Body of pancreas (tissue), 4 donors: Measurements from ENCODE around the gene ENO3. TPM values are rescaled to one million over a fixed set of nuclear protein-coding genes. Genes with fewer than 3 reads are reported as not detected.

Experiments
- ATAC-seq: fragments of 150-250 bp; one replicate; pipeline ENCODE4 v1.9.1; 2016
- DNase-seq, 4 donors: peaks; one replicate each; pipeline ENCODE4 v3.0.0-alpha.2; 2019
- H3K27ac ChIP-seq, 4 donors: fragments of 200-600 bp; sonication (generic); 1 replicate in 3 of 4; 2 replicates in 1 of 4; pipeline versions ENCODE4 v1.5.1 to v1.6.1; 2016 to 2019; ENCODE audit warnings: mild to moderate bottlenecking in 1 of 4, mixed read lengths in 1 of 4, moderate library complexity in 1 of 4
- H3K27me3 ChIP-seq, 2 donors: fragments of 200-600 bp; sonication (generic); one replicate each; pipeline ENCODE4 v1.6.0; 2016; ENCODE audit warnings: mild to moderate bottlenecking in 1 of 2
- H3K36me3 ChIP-seq, 2 donors: fragments of 200-600 bp; sonication (generic); replicated peaks in 1 of 2; 2 replicates each; pipeline ENCODE4 v1.5.1; 2016; ENCODE audit warnings: low read depth in 2 of 2; ENCODE audit not compliant: insufficient read depth in 1 of 2
- H3K4me1 ChIP-seq: fragments of 200-600 bp; sonication (generic); one replicate; pipeline ENCODE4 v1.6.0; 2016
- H3K4me3 ChIP-seq, 2 donors: fragments of 200-600 bp; sonication (generic); 1 replicate in 1 of 2; 2 replicates in 1 of 2; pipeline ENCODE4 v1.5.1; 2016 to 2019
- H3K9me3 ChIP-seq, 3 donors: fragments of 200-600 bp; sonication (generic); 1 replicate in 2 of 3; 2 replicates in 1 of 3; pipeline ENCODE4 v1.5.1; 2016
- POLR2A ChIP-seq, 3 donors: fragments of 450-650 bp; IDR thresholded peaks; one replicate each; pipeline ENCODE4 v1.6.1; 2016; ENCODE audit warnings: antibody characterized with exemption in 3 of 3, mild to moderate bottlenecking in 2 of 3
- WGBS, 2 donors: methylation state at CpG; one replicate each; pipeline ENCODE4 v1.1.5; 2017; 5-methylcytosine and 5-hydroxymethylcytosine counted together
- intact Hi-C: fragments of 100-400 bp; cut with DNase I; formaldehyde crosslinking; loops from one replicate; pipeline ENCODE4 v1.15.1; 2023
- total RNA-seq, 2 donors: library from RNA; depleted of rRNA; stranded (reverse); fragments of >200 nt; gene quantifications; one replicate each; pipeline ENCODE4 v1.1.0, GENCODE V29; 2016
- TF ChIP-seq, protein P1 (sequence below), 7 experiments: fragments of 450-650 bp in 4 of 7; fragments of 200-600 bp in 3 of 7; sonication (generic) in 3 of 7; IDR thresholded peaks; one replicate each; pipeline ENCODE4 v1.5.1; 2016 to 2019; ENCODE audit warnings: antibody characterized with exemption in 7 of 7

Gene ENO3
- total RNA-seq, 2 donors from 2014 or later: 3.3 to 3.6 TPM

DNA sequence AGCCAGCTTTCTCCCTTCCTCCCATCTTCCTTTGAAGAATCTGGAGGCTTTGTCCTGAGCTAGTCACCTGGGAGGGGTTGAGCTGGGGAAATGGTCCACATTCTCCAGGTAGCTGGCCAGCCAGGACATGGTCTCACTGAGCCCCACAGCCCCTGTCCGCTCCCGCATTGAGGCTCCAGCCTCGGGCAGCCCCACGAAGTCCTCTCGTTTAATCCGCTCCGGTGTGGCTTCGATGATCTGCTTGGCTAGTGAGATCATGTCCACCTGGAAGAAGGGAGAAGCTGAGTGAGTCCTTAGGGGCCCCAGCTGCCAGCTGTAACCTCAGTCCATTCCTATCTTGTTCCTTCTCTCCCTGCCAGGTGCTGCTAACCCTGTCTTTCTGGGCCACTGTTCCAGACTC is 19.4 kb downstream of the ENO3 start:
- Histone ChIP-seq H3K9me3 (no peaks in the 10 kb centered on the region), H3K27me3 (no peaks in the 10 kb centered on the region), H3K4me1 (peaks cover 24% of the 10 kb centered on the region), H3K36me3 (peaks cover 0 to 4% of the 10 kb centered on the region in 2 donors), H3K27ac (peak overlapping the region in 1 of 4 donors; percentile 29), H3K4me3 (no peak overlapping the region)
- intact Hi-C loops: no loop called here
- no peak for ATAC-seq
- WGBS, 2 donors: 93 to 98% methylated on average over 8 of the region's 8 CpGs
- DNase-seq: no peak
- TF ChIP-seq, protein P1, sequence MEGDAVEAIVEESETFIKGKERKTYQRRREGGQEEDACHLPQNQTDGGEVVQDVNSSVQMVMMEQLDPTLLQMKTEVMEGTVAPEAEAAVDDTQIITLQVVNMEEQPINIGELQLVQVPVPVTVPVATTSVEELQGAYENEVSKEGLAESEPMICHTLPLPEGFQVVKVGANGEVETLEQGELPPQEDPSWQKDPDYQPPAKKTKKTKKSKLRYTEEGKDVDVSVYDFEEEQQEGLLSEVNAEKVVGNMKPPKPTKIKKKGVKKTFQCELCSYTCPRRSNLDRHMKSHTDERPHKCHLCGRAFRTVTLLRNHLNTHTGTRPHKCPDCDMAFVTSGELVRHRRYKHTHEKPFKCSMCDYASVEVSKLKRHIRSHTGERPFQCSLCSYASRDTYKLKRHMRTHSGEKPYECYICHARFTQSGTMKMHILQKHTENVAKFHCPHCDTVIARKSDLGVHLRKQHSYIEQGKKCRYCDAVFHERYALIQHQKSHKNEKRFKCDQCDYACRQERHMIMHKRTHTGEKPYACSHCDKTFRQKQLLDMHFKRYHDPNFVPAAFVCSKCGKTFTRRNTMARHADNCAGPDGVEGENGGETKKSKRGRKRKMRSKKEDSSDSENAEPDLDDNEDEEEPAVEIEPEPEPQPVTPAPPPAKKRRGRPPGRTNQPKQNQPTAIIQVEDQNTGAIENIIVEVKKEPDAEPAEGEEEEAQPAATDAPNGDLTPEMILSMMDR (IDR thresholded peaks at IDR 0.05): no peak
- TF ChIP-seq POLR2A (IDR thresholded peaks at IDR 0.05): no peak

DNA sequence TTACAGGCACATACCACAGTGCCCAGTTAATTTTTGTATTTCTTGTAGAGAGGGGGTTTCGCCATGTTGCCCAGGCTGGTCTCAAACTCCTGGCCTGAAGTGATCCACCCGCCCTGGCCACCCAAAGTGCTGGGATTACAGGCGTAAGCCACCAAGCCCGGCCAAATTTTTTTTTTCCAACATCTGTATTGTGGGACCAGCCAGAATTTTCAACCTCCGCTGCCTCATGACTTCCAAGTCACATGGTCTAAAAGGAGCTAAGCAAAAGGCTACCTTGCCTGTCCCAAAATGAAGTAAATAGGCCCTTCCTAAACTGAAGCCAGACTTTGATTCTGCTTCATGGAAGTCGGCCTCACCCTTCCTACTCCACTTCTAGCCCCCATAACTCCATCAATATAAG is 20.9 kb downstream of the ENO3 start:
- Histone ChIP-seq H3K9me3 (no peaks in the 10 kb centered on the region), H3K27me3 (no peaks in the 10 kb centered on the region), H3K4me1 (peaks cover 24% of the 10 kb centered on the region), H3K4me3 (no peak overlapping the region), H3K27ac (no peak overlapping the region), H3K36me3 (peaks cover 0 to 4% of the 10 kb centered on the region in 2 donors)
- DNase-seq: no peak
- ATAC-seq: no peak
- 83% methylated on average over 6 of the region's 6 CpGs for WGBS, 2 donors
- intact Hi-C loops: no loop called here
- TF ChIP-seq, protein P1 (IDR thresholded peaks at IDR 0.05): no peak
- TF ChIP-seq POLR2A (IDR thresholded peaks at IDR 0.05): no peak

DNA sequence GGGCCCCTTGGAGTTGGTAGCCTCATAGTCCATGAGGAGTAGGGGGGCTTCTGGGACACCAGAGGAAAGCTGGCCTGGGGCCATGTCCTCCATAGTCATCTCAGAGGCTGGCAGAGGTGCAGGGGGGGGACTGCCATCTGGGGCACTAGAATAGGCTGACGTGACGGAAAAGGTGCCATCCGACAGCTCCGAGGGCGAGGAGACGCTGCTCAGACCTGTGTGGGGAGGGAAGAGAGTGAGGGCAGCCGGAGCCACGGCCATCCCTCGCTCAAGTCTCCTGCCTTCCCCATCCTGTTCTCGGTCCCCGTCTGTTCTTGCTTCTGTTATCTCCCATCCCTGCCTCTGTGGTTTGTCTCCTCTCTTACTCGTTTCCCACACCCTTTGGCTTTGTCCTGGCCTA is 21.4 kb downstream of the ENO3 start:
- Histone ChIP-seq H3K27me3 (no peaks in the 10 kb centered on the region), H3K4me1 (peaks cover 24% of the 10 kb centered on the region), H3K36me3 (peaks cover 0 to 4% of the 10 kb centered on the region in 2 donors), H3K4me3 (no peak overlapping the region), H3K9me3 (no peaks in the 10 kb centered on the region), H3K27ac (no peak overlapping the region)
- ATAC-seq (no peak), DNase-seq (no peak)
- intact Hi-C loops: no loop called here
- 87 to 92% methylated on average over 12 of the region's 12 CpGs for WGBS, 2 donors
- TF ChIP-seq, protein P1 (IDR thresholded peaks at IDR 0.05): no peak
- TF ChIP-seq POLR2A (IDR thresholded peaks at IDR 0.05): no peak

DNA sequence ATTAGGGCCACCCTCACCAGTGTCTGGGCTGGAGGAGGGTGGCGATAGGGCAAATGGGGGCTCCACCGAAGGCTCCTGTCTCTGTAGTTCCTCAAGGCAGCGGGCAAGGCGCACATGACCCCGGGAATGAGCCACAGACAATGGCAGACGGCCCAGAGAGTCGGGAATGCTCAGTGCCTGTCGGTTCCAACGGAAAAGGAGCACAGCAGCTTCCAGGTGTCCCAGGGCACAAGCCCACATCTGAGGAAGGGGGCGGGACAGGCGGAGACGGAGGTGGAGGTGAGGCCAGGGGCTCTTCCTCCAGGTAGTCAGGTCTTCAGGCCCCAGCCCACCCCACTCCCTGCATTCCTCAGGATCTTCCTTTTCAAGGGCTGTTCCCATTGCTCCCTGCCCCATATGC is 21.8 kb downstream of the ENO3 start:
- Histone ChIP-seq H3K27me3 (no peaks in the 10 kb centered on the region), H3K27ac (no peak overlapping the region), H3K36me3 (peaks cover 0 to 4% of the 10 kb centered on the region in 2 donors), H3K4me1 (peaks cover 24% of the 10 kb centered on the region), H3K4me3 (no peak overlapping the region), H3K9me3 (no peaks in the 10 kb centered on the region)
- 83 to 88% methylated on average over 12 of the region's 12 CpGs for WGBS, 2 donors
- DNase-seq: no peak
- intact Hi-C loops: no loop called here
- TF ChIP-seq POLR2A (IDR thresholded peaks at IDR 0.05): no peak
- TF ChIP-seq, protein P1 (IDR thresholded peaks at IDR 0.05): no peak
- no peak for ATAC-seq
